Mucosa of descending colon (tissue), 3 donors: ENCODE results near the gene JAG2. TPM values are rescaled to one million over a fixed set of nuclear protein-coding genes. Genes with fewer than 3 reads are reported as not detected.

Experiments
- ATAC-seq: fragments of 200-7000 bp; cut with Tn5 transposase; one replicate; pipeline ENCODE4 v1.9.1; 2020; ENCODE audit warnings: mild to moderate bottlenecking, moderate library complexity
- DNase-seq, 3 donors: peaks; one replicate each; pipeline ENCODE4 v3.0.0-alpha.2; 2020
- H3K36me3 ChIP-seq: fragments of 200-600 bp; one replicate; pipeline ENCODE4 v1.8.0; 2021; ENCODE audit warnings: low read depth, mild to moderate bottlenecking
- H3K4me1 ChIP-seq: fragments of 200-600 bp; one replicate; pipeline ENCODE4 v1.8.0; 2021; ENCODE audit warnings: low read depth, mild to moderate bottlenecking
- H3K4me3 ChIP-seq: fragments of 200-600 bp; one replicate; pipeline ENCODE4 v1.8.0; 2021; ENCODE audit warnings: mild to moderate bottlenecking
- H3K9me3 ChIP-seq: fragments of 200-600 bp; one replicate; pipeline ENCODE4 v1.8.0; 2021; ENCODE audit warnings: mild to moderate bottlenecking
- intact Hi-C, 2 donors: fragments of 100-400 bp; cut with DNase I in 1 of 2; cut with micrococcal nuclease in 1 of 2; formaldehyde crosslinking; loops; one replicate each; pipeline versions ENCODE4 v1.11.0 to v1.11.1; 2022; cut with DNase I, micrococcal nuclease
- total RNA-seq, 3 donors: library from RNA; stranded (reverse); fragmentation: NEBNext Ultra II Directional in 2 of 3; extraction: Animal tissue kit (Norgen Biotek cat#: 25700) in 2 of 3; gene quantifications; one replicate each; pipeline versions ENCODE4 v1.2.1 to v1.2.4, GENCODE V29; 2021 to 2023
- TF ChIP-seq, protein P1 (sequence below): fragments of 200-600 bp; IDR thresholded peaks from one replicate; pipeline ENCODE4 v1.8.0; 2022; ENCODE audit warnings: antibody characterized with exemption, mild to moderate bottlenecking
- donor health status: DM: no; HTN: no; CAD: no; lungs with moderate emphysema.
- donor health status: DM: no; HTN: no; CAD: no.
- donor health status: DM: no; HTN: yes; CAD: no.

JAG2 gene
- total RNA-seq, 3 donors from 2014 or later, result 5.6 to 8.2 (median 5.7) TPM

DNA sequence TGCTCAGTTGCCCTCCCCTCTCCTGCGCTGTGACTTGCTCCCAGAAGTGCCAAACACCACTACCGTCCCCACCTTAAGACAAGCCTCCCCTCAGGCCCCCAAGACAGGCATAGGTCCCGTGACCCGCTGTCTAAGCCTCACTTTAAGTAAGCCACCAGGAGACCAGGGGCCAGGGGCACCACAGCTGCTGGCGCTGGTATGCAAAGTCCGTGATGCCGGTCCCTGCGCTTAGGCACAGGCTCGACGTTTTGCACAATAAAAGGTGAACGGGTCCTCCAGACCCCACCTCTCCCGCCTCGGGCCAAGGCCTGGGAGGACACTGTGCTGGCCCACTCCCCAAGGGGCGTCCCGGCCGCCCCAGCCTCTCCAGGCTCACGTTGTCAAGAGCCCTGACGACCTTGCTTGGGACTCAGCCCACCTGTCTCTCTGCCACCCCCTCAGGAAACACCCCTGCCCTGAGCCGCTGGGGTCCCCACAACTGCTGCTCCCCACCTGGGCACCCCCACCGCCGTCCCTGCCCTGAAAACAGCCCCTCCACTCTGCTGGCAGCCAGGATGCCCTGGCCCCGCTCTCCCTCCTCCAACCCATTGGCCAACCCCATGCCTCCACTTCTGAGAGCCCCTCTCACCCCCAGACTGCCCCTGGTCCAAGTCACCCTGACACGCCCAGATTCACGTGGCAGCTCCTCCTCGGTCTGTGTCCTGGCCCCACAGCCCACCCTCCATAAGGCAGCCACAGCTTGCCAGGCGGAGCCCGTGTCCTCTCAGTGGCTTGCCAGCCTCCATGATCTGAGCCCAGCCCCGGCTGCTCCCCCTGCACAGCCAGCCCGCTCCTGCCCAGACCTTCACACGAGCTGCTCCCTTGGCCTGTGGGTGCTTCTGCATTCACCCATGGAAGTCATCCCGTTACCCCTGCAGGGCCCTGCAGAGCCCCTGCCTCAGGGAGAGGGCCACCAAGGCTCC lies 11.9 kb downstream of the JAG2 start:
- H3K36me3 ChIP-seq, result no peaks in the 10 kb centered on the region
- no peak overlapping the region for H3K4me3 ChIP-seq
- DNase-seq (no peak), ATAC-seq (no peak)
- TF ChIP-seq, protein P1, sequence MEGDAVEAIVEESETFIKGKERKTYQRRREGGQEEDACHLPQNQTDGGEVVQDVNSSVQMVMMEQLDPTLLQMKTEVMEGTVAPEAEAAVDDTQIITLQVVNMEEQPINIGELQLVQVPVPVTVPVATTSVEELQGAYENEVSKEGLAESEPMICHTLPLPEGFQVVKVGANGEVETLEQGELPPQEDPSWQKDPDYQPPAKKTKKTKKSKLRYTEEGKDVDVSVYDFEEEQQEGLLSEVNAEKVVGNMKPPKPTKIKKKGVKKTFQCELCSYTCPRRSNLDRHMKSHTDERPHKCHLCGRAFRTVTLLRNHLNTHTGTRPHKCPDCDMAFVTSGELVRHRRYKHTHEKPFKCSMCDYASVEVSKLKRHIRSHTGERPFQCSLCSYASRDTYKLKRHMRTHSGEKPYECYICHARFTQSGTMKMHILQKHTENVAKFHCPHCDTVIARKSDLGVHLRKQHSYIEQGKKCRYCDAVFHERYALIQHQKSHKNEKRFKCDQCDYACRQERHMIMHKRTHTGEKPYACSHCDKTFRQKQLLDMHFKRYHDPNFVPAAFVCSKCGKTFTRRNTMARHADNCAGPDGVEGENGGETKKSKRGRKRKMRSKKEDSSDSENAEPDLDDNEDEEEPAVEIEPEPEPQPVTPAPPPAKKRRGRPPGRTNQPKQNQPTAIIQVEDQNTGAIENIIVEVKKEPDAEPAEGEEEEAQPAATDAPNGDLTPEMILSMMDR, result no peak
- H3K4me1 ChIP-seq, result no peaks in the 10 kb centered on the region
- no peaks in the 10 kb centered on the region for H3K9me3 ChIP-seq
- intact Hi-C loops, result no loop called here

DNA sequence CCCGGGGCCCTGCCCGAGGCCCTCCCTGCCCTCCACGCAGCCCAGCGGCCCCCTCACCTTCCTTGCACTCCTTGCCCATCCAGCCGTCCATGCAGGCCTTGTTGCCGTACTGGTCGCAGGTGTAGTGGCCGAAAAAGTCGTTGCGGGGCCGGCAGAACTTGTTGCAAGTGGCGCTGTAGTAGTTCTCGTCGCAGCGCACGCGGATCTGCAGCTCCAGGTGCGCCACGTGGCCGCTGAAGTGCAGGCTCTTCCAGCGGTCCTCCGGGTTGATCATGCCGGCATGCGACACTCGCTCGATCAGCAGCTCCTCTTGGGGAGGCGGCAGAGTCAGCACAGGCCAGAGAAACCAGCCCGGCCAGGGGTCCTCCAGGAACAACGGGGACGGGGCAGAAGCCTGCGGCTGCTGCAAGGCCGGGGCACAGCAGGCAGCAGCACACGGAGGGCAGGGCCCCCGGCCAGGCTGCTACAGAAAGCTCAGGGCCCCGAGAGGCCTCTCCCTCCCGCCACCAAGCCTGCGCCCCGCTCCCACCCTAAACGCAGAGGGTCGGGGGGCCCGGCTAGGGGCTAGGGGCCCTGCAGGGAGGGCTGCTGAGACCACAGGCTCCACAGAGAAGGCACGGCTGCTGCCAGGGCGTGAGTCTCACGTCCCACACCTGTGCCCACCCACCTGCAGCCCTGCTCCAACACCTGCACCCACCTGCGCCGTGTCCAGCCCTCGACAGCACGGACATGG lies 12.7 kb downstream of the JAG2 start:
- Histone ChIP-seq H3K4me3 (no peak overlapping the region), H3K9me3 (no peaks in the 10 kb centered on the region), H3K36me3 (no peaks in the 10 kb centered on the region), H3K4me1 (no peaks in the 10 kb centered on the region)
- ATAC-seq (no peak), DNase-seq (peak in 1 of 3 donors; percentile 40)
- intact Hi-C loops, result no loop called here
- TF ChIP-seq, protein P1, result no peak

DNA sequence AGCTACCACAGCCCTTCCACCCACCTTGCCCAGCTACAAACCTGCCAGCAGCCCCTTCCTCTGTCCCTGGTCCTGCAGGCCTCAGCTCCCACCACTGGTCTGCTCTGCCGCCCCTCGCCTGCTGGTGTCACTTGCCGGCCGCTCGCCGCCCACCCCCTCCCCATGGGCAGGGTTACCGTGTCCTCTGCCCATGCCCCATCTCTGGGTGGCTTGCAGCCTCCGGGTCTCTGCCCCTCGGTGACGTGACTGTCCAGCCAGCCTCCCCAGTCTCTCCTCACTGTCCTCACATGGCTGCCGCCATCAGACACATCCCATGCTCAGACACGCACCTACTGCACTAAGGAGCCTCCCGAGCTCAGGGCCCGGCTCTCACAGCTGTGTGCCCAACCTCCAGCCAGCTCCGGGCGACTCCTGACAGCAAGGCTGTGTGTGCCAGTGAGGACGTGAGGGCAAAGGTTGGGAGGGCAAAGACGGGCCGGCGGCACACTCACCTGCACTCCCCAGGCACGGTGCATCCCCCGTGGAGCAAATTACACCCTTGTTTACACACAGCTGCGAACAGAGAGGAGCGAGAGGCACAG lies 13.4 kb downstream of the JAG2 start:
- TF ChIP-seq, protein P1, result no peak
- ATAC-seq (peak; percentile 32), DNase-seq (peak in 1 of 3 donors; percentile 46)
- Histone ChIP-seq H3K4me3 (no peak overlapping the region), H3K4me1 (no peaks in the 10 kb centered on the region), H3K9me3 (no peaks in the 10 kb centered on the region), H3K36me3 (no peaks in the 10 kb centered on the region)
- intact Hi-C loops, result no loop called here

DNA sequence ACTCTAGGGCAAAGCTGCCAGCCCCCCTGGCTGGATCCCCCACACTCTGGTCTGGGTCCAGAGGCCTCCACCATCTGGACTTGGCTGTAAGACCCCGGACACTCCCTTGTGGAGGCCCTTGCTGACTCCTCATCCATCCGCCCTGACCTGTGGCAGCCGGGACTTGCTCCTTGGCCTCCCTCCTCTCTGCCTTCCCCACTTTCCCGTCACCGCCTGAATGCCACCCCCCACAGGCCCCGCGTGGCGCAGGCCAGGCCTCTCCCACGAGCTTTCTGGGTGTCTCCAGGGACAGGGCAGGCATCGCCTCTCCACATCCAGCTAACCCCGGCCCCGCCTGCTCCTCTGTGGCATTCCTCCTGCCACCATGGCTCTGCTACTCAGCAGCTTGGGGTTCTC lies 14.1 kb downstream of the JAG2 start:
- H3K4me1 ChIP-seq, result no peaks in the 10 kb centered on the region
- ATAC-seq (no peak), DNase-seq (no peak)
- TF ChIP-seq, protein P1, result no peak
- no peaks in the 10 kb centered on the region for H3K36me3 ChIP-seq
- intact Hi-C loops, result no loop called here
- H3K4me3 ChIP-seq, result no peak overlapping the region
- H3K9me3 ChIP-seq, result no peaks in the 10 kb centered on the region

DNA sequence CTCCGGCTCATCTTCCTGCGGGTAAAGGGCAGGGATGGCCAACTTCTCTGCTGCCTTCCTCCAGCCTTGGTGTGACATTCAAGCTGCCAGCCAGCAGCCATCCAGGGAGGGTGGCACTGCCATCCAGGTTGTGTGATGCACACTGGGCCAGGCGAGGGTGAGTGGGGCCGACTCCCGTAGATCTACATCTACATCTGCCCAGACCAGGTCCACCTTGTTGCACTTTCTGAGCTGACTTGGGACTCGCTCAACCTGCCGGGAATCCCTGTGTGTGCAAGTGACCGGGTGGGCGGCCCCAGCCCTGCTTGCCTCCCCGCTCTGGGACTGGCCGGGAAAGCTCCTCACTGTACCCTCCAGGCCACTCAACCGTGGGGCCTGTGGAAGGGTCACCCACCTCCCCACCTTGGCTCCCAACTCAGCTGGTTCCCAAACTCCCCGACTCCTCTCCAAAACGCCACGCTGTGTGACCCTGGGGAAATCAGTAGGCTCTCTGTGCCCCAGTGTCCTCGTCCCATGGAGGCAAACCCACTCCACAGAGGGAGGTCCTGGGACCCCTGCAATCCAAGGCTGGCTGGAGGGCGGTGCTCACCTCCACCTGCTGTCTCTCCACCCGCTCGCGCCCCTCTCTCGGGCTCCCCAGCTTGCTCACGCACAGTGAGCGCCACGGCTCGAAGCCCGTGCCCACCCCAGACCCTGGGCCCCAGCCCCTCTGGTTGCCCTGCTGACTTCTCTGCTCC lies 14.7 kb downstream of the JAG2 start:
- ATAC-seq (no peak), DNase-seq (peak in 1 of 3 donors; percentile 43)
- intact Hi-C loops, result no loop called here
- Histone ChIP-seq H3K4me1 (no peaks in the 10 kb centered on the region), H3K9me3 (no peaks in the 10 kb centered on the region), H3K4me3 (no peak overlapping the region), H3K36me3 (no peaks in the 10 kb centered on the region)
- TF ChIP-seq, protein P1, result no peak
